CMK (cell line): ENCODE measurements around the gene OTOP1.
"Not testable (repeated sequence)": the region's sequence is repeated elsewhere in the genome, so short reads cannot be mapped to it uniquely, and the experiment has no call there.

Source experiments
- DNase-seq: peaks from one replicate; pipeline ENCODE4 v3.0.0-alpha.2; 2010; ENCODE audit warnings: low read depth

The OTOP1 gene

GRCh38 chr4:4160956-4161665, 65.6 kb downstream of the OTOP1 start:
- not testable (repeated sequence) for DNase-seq

GRCh38 chr4:4145622-4146021, 81.1 kb downstream of the OTOP1 start:
- DNase-seq = not testable (repeated sequence)

- DNase-seq = not testable (repeated sequence)
Observed at GRCh38 chr4:4143376-4143775, 83.4 kb downstream of the OTOP1 start.

- not testable (repeated sequence) for DNase-seq
Observed at GRCh38 chr4:4142679-4143078, 84.0 kb downstream of the OTOP1 start.

GRCh38 chr4:4141186-4141585, 85.5 kb downstream of the OTOP1 start:
- not testable (repeated sequence) for DNase-seq
